Measurements from ENCODE around the gene TNFRSF14. TPM values are rescaled to one million over a fixed set of nuclear protein-coding genes. Genes with fewer than 3 reads are reported as not detected.

TNFRSF14 gene
- total RNA-seq, 1 experiment from 2014 or later = 25.5 TPM

DNA sequence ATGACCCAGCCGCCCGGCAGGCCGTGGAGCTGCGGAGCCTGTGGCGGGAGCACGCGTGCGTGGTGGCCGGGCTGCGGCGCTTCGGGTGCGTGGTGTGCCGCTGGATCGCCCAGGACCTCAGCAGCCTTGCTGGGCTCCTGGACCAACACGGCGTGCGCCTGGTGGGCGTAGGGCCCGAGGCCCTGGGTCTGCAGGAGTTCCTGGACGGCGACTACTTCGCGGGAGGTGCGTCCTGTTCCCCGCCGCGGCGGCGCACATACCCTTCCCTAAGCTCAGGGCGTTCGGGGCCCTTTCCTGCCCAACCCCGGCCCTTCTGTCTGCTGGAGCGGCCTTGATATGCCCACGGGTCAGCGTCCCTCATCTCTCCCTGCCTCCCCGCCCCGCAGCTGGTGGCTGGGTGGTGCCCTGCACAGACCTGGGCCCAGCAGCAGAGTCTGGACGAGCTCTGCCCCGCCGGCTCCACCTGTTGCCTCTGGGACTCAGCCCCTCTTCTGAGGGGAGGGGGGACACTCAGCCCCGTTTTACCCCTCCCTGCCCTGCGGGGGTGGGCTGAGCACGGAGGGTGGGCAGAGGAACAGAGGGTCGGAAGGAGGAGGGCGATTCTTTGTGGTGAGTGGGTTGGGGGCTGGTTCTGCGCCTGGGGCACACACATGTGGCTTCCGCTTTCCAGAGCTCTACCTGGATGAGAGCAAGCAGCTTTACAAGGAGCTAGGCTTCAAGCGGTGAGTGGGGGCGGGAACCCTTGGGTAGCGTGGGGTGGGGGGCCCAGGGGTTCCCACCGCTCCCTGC is 31.1 kb downstream of the TNFRSF14 start:
- TF ChIP-seq EZH2 (IDR thresholded peaks at IDR 0.05; ENCODE audit: low read length, unreplicated experiment) (no peak), EZH2phosphoT487 (IDR thresholded peaks at IDR 0.05; ENCODE audit: borderline replicate concordance, low read length) (no peak), CTCF (conservative IDR thresholded peaks at IDR 0.05; ENCODE audit: low read depth, low read length) (no peak)
- intact Hi-C loops (cut with micrococcal nuclease) = loop anchor here (5.0 kb wide), 1 partner anchor 40 kb away; no protein-coding TSS in a partner anchor

DNA sequence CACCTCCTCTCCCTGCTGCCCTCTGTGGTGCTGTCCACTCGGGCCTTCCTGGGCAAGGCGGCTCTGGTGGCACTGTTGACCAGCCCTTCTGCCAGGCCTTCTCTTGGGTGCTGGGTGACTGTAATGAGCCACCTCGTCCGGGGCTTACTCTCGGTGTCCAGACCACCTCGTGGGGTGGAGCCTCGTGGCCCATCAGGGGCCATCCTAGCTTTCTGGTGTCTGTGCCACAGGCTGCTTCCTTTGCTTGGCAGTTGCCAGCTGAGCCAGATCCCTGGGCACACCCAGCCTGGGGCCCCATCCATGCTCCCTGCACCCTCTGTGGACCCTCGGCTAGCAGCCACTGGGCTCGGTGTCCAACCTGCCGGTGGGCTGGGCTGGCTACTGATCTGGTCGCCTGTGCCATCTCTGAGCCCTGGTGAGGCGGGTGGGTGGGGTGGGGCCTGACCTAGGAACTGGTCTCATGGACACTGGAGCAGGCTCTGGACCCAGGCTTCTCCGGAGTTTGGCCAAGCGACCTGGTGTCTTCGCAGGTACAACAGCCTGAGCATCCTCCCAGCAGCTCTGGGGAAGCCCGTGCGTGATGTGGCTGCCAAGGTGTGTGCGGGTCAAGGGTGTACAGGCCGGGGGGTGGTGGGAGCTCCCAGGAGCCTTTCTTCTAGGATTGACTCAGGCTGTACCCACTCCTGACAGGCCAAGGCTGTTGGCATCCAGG is 31.8 kb downstream of the TNFRSF14 start:
- H4K20me1 ChIP-seq (ENCODE audit: low read length) = no peaks in the 10 kb centered on the region
- no peak overlapping the region for H3K27ac ChIP-seq (ENCODE audit: low read length)
- TF ChIP-seq EZH2phosphoT487 (IDR thresholded peaks at IDR 0.05; ENCODE audit: borderline replicate concordance, low read length) (no peak), EZH2 (IDR thresholded peaks at IDR 0.05; ENCODE audit: low read length, unreplicated experiment) (no peak), CTCF (conservative IDR thresholded peaks at IDR 0.05; ENCODE audit: low read depth, low read length) (no peak)
- peaks cover 2% of the 10 kb centered on the region; the same call in 1 of the 2 replicates for H3K36me3 ChIP-seq (ENCODE audit: low read depth, low read length)
- no peak for ATAC-seq
- H2AFZ ChIP-seq (ENCODE audit: low read length) = no peak overlapping the region
- no peak for DNase-seq
- peak overlapping the region; percentile 86; the same call in 1 of the 2 replicates for H3K9ac ChIP-seq (ENCODE audit: low read length)
- intact Hi-C loops (cut with micrococcal nuclease) = loop anchor here (5.0 kb wide), 1 partner anchor 41 kb away; no protein-coding TSS in a partner anchor
- peak overlapping the region; percentile 96 for H3K4me2 ChIP-seq (ENCODE audit: low read length)
- ChIA-PET POLR2A (ENCODE audit: unreplicated experiment) (interaction anchor here (0.6 kb wide), 1 partner anchor 81 kb away, joined by 3 read pairs; no protein-coding TSS in a partner anchor), CTCF (interaction anchor here (0.7 kb wide), 1 partner anchor 393 kb away, joined by 4 read pairs; no protein-coding TSS in a partner anchor)
- H3K9me2 ChIP-seq (replicated peaks; ENCODE audit: low read length) = no peaks in the 10 kb centered on the region
- no peaks in the 10 kb centered on the region for H3K9me3 ChIP-seq (ENCODE audit: low read length)
- peaks cover 14% of the 10 kb centered on the region for H3K4me1 ChIP-seq (ENCODE audit: insufficient read depth, low read length)
- no TSS peak for BruUV-seq (replicated peaks)
- no peaks in the 10 kb centered on the region for H3F3A ChIP-seq (ENCODE audit: low read length, unreplicated experiment)
- no peaks in the 10 kb centered on the region for H3K27me3 ChIP-seq (ENCODE audit: low read length)
- H3K4me3 ChIP-seq (ENCODE audit: low read length) = peak overlapping the region; percentile 96
- H3K79me2 ChIP-seq (ENCODE audit: low read length) = peaks cover 16% of the 10 kb centered on the region; the same call in 1 of the 2 replicates

More for the DNA sequence above, 31.1 kb downstream of the TNFRSF14 start:
- H3K9ac ChIP-seq (ENCODE audit: low read length) = peak overlapping the region; percentile 86
- H3K9me3 ChIP-seq (ENCODE audit: low read length) = no peaks in the 10 kb centered on the region
- no peaks in the 10 kb centered on the region for H3F3A ChIP-seq (ENCODE audit: low read length, unreplicated experiment)
- no peaks in the 10 kb centered on the region for H4K20me1 ChIP-seq (ENCODE audit: low read length)
- DNase-seq (peak; percentile 35), ATAC-seq (peak; percentile 30)
- no peak overlapping the region for H3K27ac ChIP-seq (ENCODE audit: low read length)
- peaks cover 2% of the 10 kb centered on the region; the same call in 1 of the 2 replicates for H3K36me3 ChIP-seq (ENCODE audit: low read depth, low read length)
- H3K4me1 ChIP-seq (ENCODE audit: insufficient read depth, low read length) = peaks cover 14% of the 10 kb centered on the region
- H3K27me3 ChIP-seq (ENCODE audit: low read length) = no peaks in the 10 kb centered on the region
- H3K4me2 ChIP-seq (ENCODE audit: low read length) = peak overlapping the region; percentile 96
- BruUV-seq (replicated peaks) = no TSS peak
- CTCF ChIA-PET = interaction anchor here (0.7 kb wide), 1 partner anchor 392 kb away, joined by 4 read pairs; no protein-coding TSS in a partner anchor
- POLR2A ChIA-PET (ENCODE audit: unreplicated experiment) = interaction anchor here (0.6 kb wide), 3 partner anchors 47 to 636 kb away, joined by 3 to 10 read pairs (median 3); no protein-coding TSS in a partner anchor
- H2AFZ ChIP-seq (ENCODE audit: low read length) = peak overlapping the region; percentile 75
- peaks cover 16% of the 10 kb centered on the region; the same call in 1 of the 2 replicates for H3K79me2 ChIP-seq (ENCODE audit: low read length)
- H3K9me2 ChIP-seq (replicated peaks; ENCODE audit: low read length) = no peaks in the 10 kb centered on the region
- peak overlapping the region; percentile 96 for H3K4me3 ChIP-seq (ENCODE audit: low read length)

Data from PC-3 (cell line).